ENCODE data around the gene TIPIN.

Gene TIPIN

DNA sequence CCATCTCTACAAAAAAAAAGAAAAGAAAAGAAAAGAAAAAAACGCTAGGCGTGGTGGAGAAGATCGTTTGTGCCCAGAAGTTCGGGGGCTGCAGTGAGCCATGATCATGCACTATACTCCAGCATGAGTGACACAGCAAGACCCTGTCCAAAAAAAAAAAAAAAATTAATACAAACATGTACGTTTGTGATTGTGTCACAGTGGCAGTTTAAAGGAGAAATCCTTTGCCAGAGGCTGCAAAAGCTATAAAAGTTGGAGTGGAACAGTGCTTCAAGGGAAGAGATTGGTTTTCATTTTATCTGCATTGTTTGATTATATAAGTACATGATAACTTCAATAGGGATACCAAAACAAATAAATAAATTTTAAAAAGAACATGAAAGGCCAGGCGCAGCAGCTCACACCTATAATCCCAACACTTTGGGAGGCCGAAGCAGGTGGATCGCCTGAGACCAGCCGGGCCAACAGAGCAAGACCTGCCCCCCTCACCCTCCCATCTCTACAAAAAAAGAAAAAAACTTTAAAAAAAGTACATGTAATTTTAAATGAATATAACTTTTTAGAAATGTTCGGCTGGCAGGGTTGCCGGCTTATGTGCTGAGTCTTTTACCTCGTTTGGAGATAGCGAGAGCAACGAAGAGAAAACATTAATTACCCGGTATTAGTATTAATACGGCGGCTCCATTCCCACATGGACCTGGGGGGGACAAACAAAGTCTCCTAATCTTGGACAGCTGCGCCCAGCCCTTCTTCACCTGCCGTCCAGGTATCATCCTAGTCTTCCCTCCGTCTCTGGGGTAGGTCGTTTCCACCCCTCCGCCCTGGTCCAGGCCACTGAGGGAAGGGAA lies 63.7 kb downstream of the TIPIN start:
- Histone ChIP-seq H3K27ac (ENCODE audit: low read depth, low read length) (peak overlapping the region; percentile 90), H3K9ac (ENCODE audit: low read length) (peak overlapping the region; percentile 80), H3K4me3 (ENCODE audit: low read length) (peak overlapping the region; percentile 74), H3K27me3 (ENCODE audit: control insufficient read depth, insufficient read depth, low read length) (no peaks in the 10 kb centered on the region), H3K4me1 (ENCODE audit: control insufficient read depth, insufficient read depth, low read length) (peaks cover 15% of the 10 kb centered on the region), H3K36me3 (ENCODE audit: control insufficient read depth, insufficient read depth, low read length) (no peaks in the 10 kb centered on the region)

DNA sequence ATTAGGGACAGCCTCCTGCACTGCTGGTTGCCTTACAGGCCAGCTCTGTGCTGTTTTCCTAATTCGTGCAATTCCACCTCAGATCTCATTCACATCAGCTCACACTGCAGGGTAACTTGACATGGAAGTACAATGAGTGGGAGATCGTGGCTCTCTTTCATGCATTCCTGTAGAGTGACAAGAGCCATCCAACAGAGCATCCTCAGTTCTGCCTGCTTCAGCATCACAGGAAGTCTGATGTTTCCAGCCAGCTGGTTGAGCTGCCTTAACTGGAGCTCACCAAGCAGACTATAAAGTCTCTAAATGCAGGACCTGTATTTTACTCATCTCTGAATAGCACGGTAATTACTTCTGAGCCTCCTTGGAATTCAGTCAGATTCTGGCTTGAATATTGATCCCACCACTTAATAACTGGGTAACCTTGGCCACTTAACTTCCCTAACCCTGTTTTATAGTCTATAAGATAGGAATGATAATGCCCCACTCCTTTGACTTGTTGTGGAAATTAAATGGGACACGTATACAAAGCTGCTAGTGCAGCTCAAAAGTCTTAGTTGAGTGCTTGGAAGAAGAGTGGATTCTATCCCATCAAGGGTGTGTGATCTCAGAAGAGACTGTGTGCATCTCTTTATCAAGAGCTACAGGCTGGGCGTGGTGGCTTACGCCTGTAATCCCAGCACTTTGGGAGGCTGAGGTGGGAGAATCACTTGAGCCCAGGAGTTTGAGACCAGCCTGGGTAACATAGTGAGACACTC lies 64.5 kb downstream of the TIPIN start:
- H3K4me3 ChIP-seq (ENCODE audit: low read length), result no peak overlapping the region
- H3K4me1 ChIP-seq (ENCODE audit: control insufficient read depth, insufficient read depth, low read length), result peaks cover 15% of the 10 kb centered on the region
- no peak overlapping the region for H3K9ac ChIP-seq (ENCODE audit: low read length)
- H3K27ac ChIP-seq (ENCODE audit: low read depth, low read length), result no peak overlapping the region
- no peaks in the 10 kb centered on the region for H3K36me3 ChIP-seq (ENCODE audit: control insufficient read depth, insufficient read depth, low read length)
- no peaks in the 10 kb centered on the region for H3K27me3 ChIP-seq (ENCODE audit: control insufficient read depth, insufficient read depth, low read length)

GRCh38 chr15:66290518-66290917 lies 66.0 kb downstream of the TIPIN start:
- Histone ChIP-seq H3K4me1 (ENCODE audit: control insufficient read depth, insufficient read depth, low read length) (peaks cover 15% of the 10 kb centered on the region), H3K27me3 (ENCODE audit: control insufficient read depth, insufficient read depth, low read length) (no peaks in the 10 kb centered on the region), H3K9ac (ENCODE audit: low read length) (no peak overlapping the region), H3K36me3 (ENCODE audit: control insufficient read depth, insufficient read depth, low read length) (no peaks in the 10 kb centered on the region), H3K4me3 (ENCODE audit: low read length) (no peak overlapping the region), H3K27ac (ENCODE audit: low read depth, low read length) (no peak overlapping the region)

DNA sequence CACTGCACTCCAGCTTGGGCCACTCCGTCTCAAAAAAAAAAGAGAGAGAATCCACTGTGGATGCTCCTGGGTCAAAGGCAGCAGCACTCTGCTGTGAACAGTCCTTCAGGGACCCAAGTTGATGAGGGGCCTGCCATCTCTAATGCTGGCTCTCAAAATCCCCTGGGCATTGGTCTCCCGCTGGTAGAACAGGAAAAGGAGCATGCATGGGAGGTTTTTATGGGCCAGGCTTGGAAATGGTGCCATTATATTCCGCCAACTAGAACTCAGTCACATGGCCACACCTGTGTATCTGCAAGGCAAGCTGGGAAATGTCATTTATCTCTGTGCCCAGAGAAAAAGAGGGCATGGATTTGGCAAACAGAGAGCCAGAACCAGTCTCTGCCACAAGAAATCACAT lies 66.5 kb downstream of the TIPIN start:
- Histone ChIP-seq H3K27ac (ENCODE audit: low read depth, low read length) (no peak overlapping the region), H3K4me1 (ENCODE audit: control insufficient read depth, insufficient read depth, low read length) (peaks cover 13% of the 10 kb centered on the region), H3K4me3 (ENCODE audit: low read length) (no peak overlapping the region), H3K9ac (ENCODE audit: low read length) (no peak overlapping the region), H3K36me3 (ENCODE audit: control insufficient read depth, insufficient read depth, low read length) (no peaks in the 10 kb centered on the region), H3K27me3 (ENCODE audit: control insufficient read depth, insufficient read depth, low read length) (no peaks in the 10 kb centered on the region)

DNA sequence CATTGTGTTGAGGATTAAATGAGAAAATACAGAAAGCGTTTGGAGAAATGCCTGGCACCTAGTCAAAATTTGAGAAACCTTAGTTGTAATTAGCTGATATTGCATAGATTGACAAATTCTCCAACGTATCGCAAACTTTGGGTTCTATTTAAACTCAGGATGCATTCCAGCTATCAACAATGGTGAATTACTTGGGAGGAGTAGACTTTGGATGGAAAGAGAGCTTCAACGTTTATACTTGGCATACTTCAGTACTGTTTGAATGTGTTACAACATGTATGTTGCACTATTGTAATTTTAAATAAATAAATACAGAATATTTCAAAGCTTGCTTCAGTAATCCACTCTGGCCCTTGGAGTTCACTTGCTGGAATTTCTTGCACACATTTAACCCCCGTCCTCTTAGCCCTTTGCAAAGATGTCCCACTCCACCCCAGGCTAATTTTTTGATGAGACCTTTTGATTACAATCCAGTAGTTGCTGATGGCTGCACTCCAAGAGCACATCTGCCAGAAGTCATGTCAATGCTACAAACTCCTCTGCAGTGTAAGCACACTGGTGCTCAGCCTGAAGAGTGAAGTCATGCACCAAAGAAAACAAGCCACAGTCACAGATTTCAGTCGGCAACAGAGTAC lies 67.8 kb downstream of the TIPIN start:
- H3K27me3 ChIP-seq (ENCODE audit: control insufficient read depth, insufficient read depth, low read length), result no peaks in the 10 kb centered on the region
- H3K9ac ChIP-seq (ENCODE audit: low read length), result no peak overlapping the region

DNA sequence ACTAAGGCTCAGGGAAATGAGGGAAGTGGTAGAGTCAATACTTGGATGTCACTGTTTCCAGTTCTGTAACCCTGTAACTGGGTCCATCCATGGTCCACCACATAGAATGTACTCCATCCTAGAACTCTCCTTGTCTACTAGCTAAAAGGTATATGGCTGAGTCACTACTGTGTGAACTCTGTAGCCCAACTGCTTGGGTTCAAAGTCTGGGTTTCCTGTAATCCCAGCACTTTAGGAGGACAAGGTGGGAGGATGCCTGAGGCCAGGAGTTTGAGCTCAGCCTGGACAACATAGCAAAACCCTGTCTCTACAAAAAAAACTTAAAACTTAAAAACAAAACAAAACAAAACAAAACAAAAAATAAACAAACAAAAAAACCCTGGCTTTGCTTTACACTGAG lies 68.4 kb downstream of the TIPIN start:
- Histone ChIP-seq H3K27ac (ENCODE audit: low read depth, low read length) (no peak overlapping the region), H3K4me1 (ENCODE audit: control insufficient read depth, insufficient read depth, low read length) (peaks cover 5% of the 10 kb centered on the region), H3K4me3 (ENCODE audit: low read length) (no peak overlapping the region), H3K9ac (ENCODE audit: low read length) (no peak overlapping the region), H3K27me3 (ENCODE audit: control insufficient read depth, insufficient read depth, low read length) (no peaks in the 10 kb centered on the region), H3K36me3 (ENCODE audit: control insufficient read depth, insufficient read depth, low read length) (no peaks in the 10 kb centered on the region)

More for the DNA sequence above, 67.8 kb downstream of the TIPIN start:
- no peak overlapping the region for H3K4me3 ChIP-seq (ENCODE audit: low read length)
- no peak overlapping the region for H3K27ac ChIP-seq (ENCODE audit: low read depth, low read length)
- no peaks in the 10 kb centered on the region for H3K36me3 ChIP-seq (ENCODE audit: control insufficient read depth, insufficient read depth, low read length)
- peaks cover 5% of the 10 kb centered on the region for H3K4me1 ChIP-seq (ENCODE audit: control insufficient read depth, insufficient read depth, low read length)

GRCh38 chr15:66287461-66288057 lies 68.9 kb downstream of the TIPIN start:
- Histone ChIP-seq H3K36me3 (ENCODE audit: control insufficient read depth, insufficient read depth, low read length) (no peaks in the 10 kb centered on the region), H3K9ac (ENCODE audit: low read length) (no peak overlapping the region), H3K27me3 (ENCODE audit: control insufficient read depth, insufficient read depth, low read length) (no peaks in the 10 kb centered on the region), H3K4me1 (ENCODE audit: control insufficient read depth, insufficient read depth, low read length) (peaks cover 3% of the 10 kb centered on the region), H3K4me3 (ENCODE audit: low read length) (no peak overlapping the region), H3K27ac (ENCODE audit: low read depth, low read length) (no peak overlapping the region)

All from rectal smooth muscle tissue (tissue), 1 donor.